ENCODE measurements around the gene COL7A1. TPM values are rescaled to one million over a fixed set of nuclear protein-coding genes. Genes with fewer than 3 reads are reported as not detected.

The COL7A1 gene
- polyA plus RNA-seq, 1 donor from 2014 or later: 45.3 TPM

- H3K79me2 ChIP-seq (replicated peaks; ENCODE audit: insufficient read depth, low read length): peaks cover 20% of the 10 kb centered on the region
- H3K27ac ChIP-seq (ENCODE audit: low read length): peak within 1 kb of the TSS; percentile 87
- H3K9me2 ChIP-seq (ENCODE audit: insufficient read depth, low read length): no peaks in the 10 kb centered on the region
These were observed 14.2 kb upstream of the COL7A1 start, which contains the start of gene UQCRC1 for GRCh38 chr3:48609088-48610005. Gene UQCRC1 (minus strand): TSS chr3:48609646. CDS start chr3:48609620, 26 bp downstream.

More at GRCh38 chr3:48609088-48610005, 14.2 kb upstream of the COL7A1 start, which contains the start of gene UQCRC1:
- H3K36me3 ChIP-seq (ENCODE audit: insufficient read depth, low read length): no peaks in the 10 kb centered on the region
- H3K4me3 ChIP-seq (ENCODE audit: low read length): peak within 1 kb of the TSS; percentile 81
- no peaks in the 10 kb centered on the region for H3F3A ChIP-seq (ENCODE audit: insufficient read depth, low read length, poor library complexity, severe bottlenecking)
- H3K27me3 ChIP-seq (ENCODE audit: insufficient read depth, low read depth, low read length): no peaks in the 10 kb centered on the region
- peak within 1 kb of the TSS; percentile 76 for H3K4me2 ChIP-seq (ENCODE audit: low read length)
- no peaks in the 10 kb centered on the region for H3K9me3 ChIP-seq (ENCODE audit: low read length)
- peak within 1 kb of the TSS; percentile 96 for H3K9ac ChIP-seq (ENCODE audit: low read length)
- H4K20me1 ChIP-seq (ENCODE audit: insufficient read depth): no peaks in the 10 kb centered on the region
- TF ChIP-seq POLR2AphosphoS5 (IDR thresholded peaks at IDR 0.05): peak; percentile 97
- peak; percentile 80 for TF ChIP-seq MXI1 (conservative IDR thresholded peaks at IDR 0.05; ENCODE audit: poor library complexity, severe bottlenecking)
- TF ChIP-seq REST (IDR thresholded peaks at IDR 0.05; ENCODE audit: borderline replicate concordance): peak; percentile 93
- TF ChIP-seq TAF1 (IDR thresholded peaks at IDR 0.05; ENCODE audit: low read depth): peak; percentile 88
- TF ChIP-seq CTCF (IDR thresholded peaks at IDR 0.05; ENCODE audit: poor library complexity, severe bottlenecking): peak; percentile 96
- TF ChIP-seq EP300 (conservative IDR thresholded peaks at IDR 0.05; ENCODE audit: poor library complexity, severe bottlenecking): peak; percentile 37
- TF ChIP-seq SMC3 (conservative IDR thresholded peaks at IDR 0.05; ENCODE audit: poor library complexity): peak; percentile 83
- TF ChIP-seq EZH2 (IDR thresholded peaks at IDR 0.05; ENCODE audit: borderline replicate concordance, insufficient read depth, low read length, poor library complexity, severe bottlenecking): no peak
- TF ChIP-seq RAD21 (conservative IDR thresholded peaks at IDR 0.05): peak; percentile 67
- H2AFZ ChIP-seq (ENCODE audit: low read depth, low read length): peak within 1 kb of the TSS; percentile 99

Data from neural cell (in vitro differentiated cells).